HG03571 (cell line): ENCODE measurements around the gene UNCX.

Source experiments
- ATAC-seq: cut with Tn5 transposase; IDR thresholded peaks from one replicate; pipeline ENCODE4 v1.9.1; 2021; ENCODE audit not compliant: unreplicated experiment

The UNCX gene

GRCh38 chr7:1231214-1232102 is 1.2 kb upstream of the UNCX start:
- ATAC-seq, result no peak

GRCh38 chr7:1232103-1232466 is 587 bp upstream of the UNCX start:
- ATAC-seq, result no peak

- ATAC-seq, result no peak
Observed at GRCh38 chr7:1233333-1234048, 819 bp downstream of the UNCX start.

- no peak for ATAC-seq
Observed at GRCh38 chr7:1234049-1234880, 1.6 kb downstream of the UNCX start.

- no peak for ATAC-seq
Observed at GRCh38 chr7:1234881-1235500, 2.3 kb downstream of the UNCX start.

- no peak for ATAC-seq
Observed at GRCh38 chr7:1235501-1236131, 2.9 kb downstream of the UNCX start.

GRCh38 chr7:1236132-1236661 is 3.5 kb downstream of the UNCX start:
- no peak for ATAC-seq

- ATAC-seq, result no peak
Observed at GRCh38 chr7:1236831-1237701, 4.4 kb downstream of the UNCX start.

- no peak for ATAC-seq
Observed at GRCh38 chr7:1237704-1238255, 5.1 kb downstream of the UNCX start.

- no peak for ATAC-seq
Observed at GRCh38 chr7:1238450-1238882, 5.8 kb downstream of the UNCX start.

- no peak for ATAC-seq
Observed at GRCh38 chr7:1238931-1239802, 6.5 kb downstream of the UNCX start.

- no peak for ATAC-seq
Observed at GRCh38 chr7:1239803-1240516, 7.3 kb downstream of the UNCX start.

GRCh38 chr7:1240517-1241257 is 8.0 kb downstream of the UNCX start:
- no peak for ATAC-seq

- no peak for ATAC-seq
Observed at GRCh38 chr7:1241258-1241602, 8.6 kb downstream of the UNCX start.

GRCh38 chr7:1241603-1242255 is 9.1 kb downstream of the UNCX start:
- no peak for ATAC-seq

GRCh38 chr7:1242256-1242605 is 9.6 kb downstream of the UNCX start:
- no peak for ATAC-seq
